Stimulated activated memory B cell treated with anti-CD40 and anti-IgM and Interleukin-4, amounts not matched to agents 10 μg/mL and 1 μg/mL and 100 μg/mL, for 72 hours (primary cell): ENCODE measurements around the gene CMTM1.

Experiments
- ATAC-seq: fragments of 150-1000 bp; cut with Tn5 transposase; 2 replicates; pipeline ENCODE4 v1.10.0; 2021
- H3K27ac Mint-ChIP-seq: one replicate; pipeline ENCODE4 v1.8.0; 2022; ENCODE audit warnings: mild to moderate bottlenecking, mixed read lengths
- H3K27me3 Mint-ChIP-seq: one replicate; pipeline ENCODE4 v1.8.0; 2022; ENCODE audit warnings: mixed read lengths
- H3K36me3 Mint-ChIP-seq: one replicate; pipeline ENCODE4 v1.8.0; 2022; ENCODE audit warnings: mixed read lengths
- H3K4me1 Mint-ChIP-seq: one replicate; pipeline ENCODE4 v1.8.0; 2022; ENCODE audit warnings: mixed read lengths
- H3K4me3 Mint-ChIP-seq: one replicate; pipeline ENCODE4 v1.8.0; 2022; ENCODE audit warnings: mild to moderate bottlenecking, moderate library complexity, mixed read lengths
- H3K9me3 Mint-ChIP-seq: one replicate; pipeline ENCODE4 v1.8.0; 2022; ENCODE audit warnings: mixed read lengths

The CMTM1 gene

DNA sequence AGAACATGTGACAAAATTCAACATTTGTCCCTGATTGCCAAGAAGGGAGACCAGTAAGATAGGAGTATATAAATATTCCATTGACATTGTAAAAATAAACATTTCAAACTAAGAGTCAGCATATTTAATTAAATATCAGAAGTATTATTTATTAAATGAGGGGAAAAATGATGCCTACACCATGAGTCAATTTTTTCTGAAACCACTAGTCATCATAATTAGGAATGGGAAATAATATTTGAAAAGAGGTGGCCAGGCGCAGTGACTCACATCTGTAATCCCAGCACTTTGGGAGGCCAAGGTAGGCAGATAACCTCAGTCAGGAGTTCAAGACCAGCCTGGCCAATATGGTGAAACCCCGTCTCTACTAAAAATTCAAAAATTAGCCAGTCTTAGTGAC is 2.1 kb downstream of the CMTM1 start:
- Mint-ChIP-seq H3K4me3 (no peak overlapping the region), H3K27ac (no peak overlapping the region), H3K9me3 (no peaks in the 10 kb centered on the region), H3K4me1 (peaks cover 7% of the 10 kb centered on the region), H3K36me3 (peaks cover 18% of the 10 kb centered on the region), H3K27me3 (no peaks in the 10 kb centered on the region)
- no peak for ATAC-seq

DNA sequence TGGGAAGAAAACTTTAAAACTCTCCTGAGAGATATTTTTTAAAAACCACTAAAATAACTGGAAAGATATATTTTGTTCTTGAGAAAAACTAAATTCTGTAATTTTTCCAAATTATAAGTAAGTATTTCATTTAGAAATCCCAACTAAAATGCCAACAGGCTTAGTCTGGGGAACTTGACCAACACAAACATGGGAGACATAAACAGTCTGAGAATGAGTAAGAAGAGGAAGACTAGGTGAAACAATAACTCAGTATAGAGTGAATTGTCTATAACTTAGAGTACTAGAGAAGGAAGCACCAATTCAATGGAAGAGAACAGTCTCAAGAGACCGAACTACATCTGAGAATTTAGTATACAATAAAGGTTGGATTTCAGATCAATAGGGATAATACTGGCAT is 2.9 kb downstream of the CMTM1 start:
- Mint-ChIP-seq H3K27me3 (no peaks in the 10 kb centered on the region), H3K36me3 (peaks cover 18% of the 10 kb centered on the region), H3K4me3 (no peak overlapping the region), H3K4me1 (peaks cover 7% of the 10 kb centered on the region), H3K27ac (no peak overlapping the region), H3K9me3 (no peaks in the 10 kb centered on the region)
- no peak for ATAC-seq

DNA sequence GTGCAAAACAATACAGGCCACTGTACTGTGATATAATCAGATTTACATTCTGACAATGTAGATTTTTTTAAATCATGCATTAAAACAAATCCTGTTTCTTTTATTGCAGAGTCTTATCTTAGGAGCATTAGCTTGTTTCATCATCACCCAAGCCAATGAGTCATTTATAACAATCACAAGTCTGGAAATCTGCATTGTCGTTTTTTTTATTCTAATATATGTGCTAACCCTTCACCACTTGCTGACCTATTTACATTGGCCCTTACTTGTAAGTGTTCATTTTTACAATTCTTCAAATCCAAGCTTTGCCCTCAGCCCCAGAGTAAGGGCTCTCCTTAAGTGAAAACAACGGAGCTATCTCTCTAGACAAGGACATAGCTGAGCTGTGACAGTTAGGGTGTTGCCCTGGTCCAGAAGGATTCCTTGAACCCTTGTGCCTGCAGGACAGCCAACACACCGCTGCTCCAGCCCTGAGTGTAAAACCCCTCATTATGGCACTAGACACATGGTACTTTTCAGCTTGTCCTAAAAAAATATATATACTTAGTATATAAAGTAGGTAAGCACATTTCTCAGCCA is 3.7 kb downstream of the CMTM1 start:
- Mint-ChIP-seq H3K4me3 (no peak overlapping the region), H3K36me3 (peaks cover 18% of the 10 kb centered on the region), H3K27ac (no peak overlapping the region), H3K4me1 (peaks cover 7% of the 10 kb centered on the region), H3K27me3 (no peaks in the 10 kb centered on the region), H3K9me3 (no peaks in the 10 kb centered on the region)
- ATAC-seq: no peak

DNA sequence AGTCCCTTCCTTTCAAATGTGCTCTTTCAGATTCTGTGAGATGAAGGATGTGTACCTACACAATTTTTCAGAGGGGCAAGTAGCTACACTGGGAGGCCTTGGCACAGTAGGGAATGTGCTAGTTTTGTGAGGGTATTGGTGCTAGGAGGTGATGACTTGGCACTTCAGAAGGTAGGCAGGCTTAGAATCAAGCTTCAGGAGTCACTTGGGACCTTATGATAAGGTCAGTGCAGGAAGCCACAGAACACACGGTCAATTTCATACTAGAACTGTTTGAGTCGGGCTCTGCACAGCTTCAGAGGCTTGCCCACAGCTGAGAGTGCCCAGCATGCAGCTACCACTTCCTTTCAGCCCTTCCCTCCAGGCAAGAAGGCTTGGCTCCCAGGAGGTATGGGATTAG is 6.1 kb downstream of the CMTM1 start:
- peaks cover 4% of the 10 kb centered on the region for H3K36me3 Mint-ChIP-seq
- peaks cover 7% of the 10 kb centered on the region for H3K4me1 Mint-ChIP-seq
- ATAC-seq: no peak
- peaks cover 5% of the 10 kb centered on the region for H3K27me3 Mint-ChIP-seq
- no peak overlapping the region for H3K27ac Mint-ChIP-seq
- H3K9me3 Mint-ChIP-seq: no peaks in the 10 kb centered on the region
- H3K4me3 Mint-ChIP-seq: no peak overlapping the region

DNA sequence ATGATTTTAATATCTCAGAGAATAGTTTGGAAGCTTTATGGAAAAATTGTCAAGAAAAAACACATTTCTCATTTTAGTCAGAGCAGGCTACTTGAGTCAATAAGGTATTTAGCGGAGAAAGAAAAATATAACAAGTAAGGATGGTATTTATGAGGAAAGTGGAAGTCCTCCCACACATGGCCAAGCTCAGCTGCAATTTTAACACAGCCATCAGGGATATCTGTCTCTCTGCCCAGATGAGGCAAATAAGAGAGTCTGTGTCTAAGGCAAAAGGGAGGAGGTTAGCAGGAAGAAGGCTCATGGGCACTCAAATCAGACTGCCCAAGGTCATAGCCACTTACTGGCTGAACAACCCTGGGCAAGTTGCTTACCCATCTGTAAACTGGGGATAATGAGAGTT is 7.8 kb downstream of the CMTM1 start:
- Mint-ChIP-seq H3K9me3 (no peaks in the 10 kb centered on the region), H3K27me3 (peaks cover 22% of the 10 kb centered on the region), H3K27ac (no peak overlapping the region), H3K36me3 (no peaks in the 10 kb centered on the region), H3K4me3 (no peak overlapping the region), H3K4me1 (peaks cover 15% of the 10 kb centered on the region)
- no peak for ATAC-seq

DNA sequence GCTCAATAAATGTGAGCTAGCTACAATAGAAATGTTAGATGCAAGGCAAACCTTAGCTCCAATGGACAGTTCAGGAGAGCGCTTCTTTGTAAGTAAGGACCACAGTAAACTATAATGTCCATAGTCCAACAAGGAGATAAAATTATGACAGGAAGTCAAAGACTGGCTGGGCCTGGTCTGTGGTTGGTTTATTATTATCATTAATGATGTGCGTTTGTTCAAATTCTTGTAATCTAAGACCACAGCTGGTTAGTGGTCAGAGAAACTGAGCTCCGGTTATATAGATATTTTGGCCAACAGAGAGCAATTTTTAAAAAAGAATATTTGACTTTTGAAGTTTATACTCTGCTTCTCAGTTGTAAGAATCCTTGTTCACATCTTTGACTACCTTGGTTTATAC is 8.3 kb downstream of the CMTM1 start:
- no peak for ATAC-seq
- H3K4me3 Mint-ChIP-seq: no peak overlapping the region
- no peaks in the 10 kb centered on the region for H3K36me3 Mint-ChIP-seq
- peaks cover 27% of the 10 kb centered on the region for H3K27me3 Mint-ChIP-seq
- H3K9me3 Mint-ChIP-seq: no peaks in the 10 kb centered on the region
- H3K4me1 Mint-ChIP-seq: peaks cover 15% of the 10 kb centered on the region
- no peak overlapping the region for H3K27ac Mint-ChIP-seq

DNA sequence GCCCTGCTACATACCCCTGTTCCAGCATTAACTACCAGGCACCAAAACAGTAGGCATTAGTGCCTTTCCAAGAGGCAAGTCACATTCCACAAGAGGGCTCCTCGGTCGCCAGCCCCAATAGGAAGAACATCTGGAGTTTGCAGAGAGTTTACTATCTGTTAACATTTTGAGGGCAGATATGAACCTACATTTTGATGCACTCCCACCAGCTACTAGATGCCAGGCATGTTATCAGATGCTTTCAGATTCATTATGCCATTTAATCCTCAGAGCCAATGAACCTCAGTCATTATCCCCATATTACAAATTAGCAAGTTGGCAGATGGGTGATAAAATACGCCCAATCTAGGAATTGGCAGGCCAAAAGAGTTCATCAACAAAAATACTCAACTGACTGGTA is 8.8 kb downstream of the CMTM1 start:
- no peak overlapping the region for H3K27ac Mint-ChIP-seq
- peaks cover 15% of the 10 kb centered on the region for H3K4me1 Mint-ChIP-seq

DNA sequence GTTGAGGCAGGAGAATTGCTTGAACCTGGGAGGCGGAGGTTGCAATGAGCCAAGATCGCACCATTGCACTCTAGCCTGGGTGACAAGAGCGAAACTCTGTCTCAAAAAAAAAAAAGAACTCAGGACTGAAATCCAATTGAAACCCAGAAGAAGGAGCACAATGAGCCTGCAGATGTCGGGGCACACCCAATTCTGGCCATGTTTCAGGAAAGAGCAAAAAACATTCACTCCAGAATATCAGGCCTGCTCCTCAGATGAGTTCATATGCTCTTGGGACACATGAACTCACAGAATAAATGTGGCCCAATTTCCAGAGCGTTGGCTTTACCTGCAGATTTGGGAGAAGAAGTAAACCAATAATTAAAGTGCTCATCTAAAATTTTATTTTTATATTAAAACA is 10.1 kb downstream of the CMTM1 start:
- H3K27ac Mint-ChIP-seq: no peak overlapping the region

More for the DNA sequence above, 8.8 kb downstream of the CMTM1 start:
- ATAC-seq: no peak
- no peak overlapping the region for H3K4me3 Mint-ChIP-seq
- no peaks in the 10 kb centered on the region for H3K9me3 Mint-ChIP-seq
- no peaks in the 10 kb centered on the region for H3K36me3 Mint-ChIP-seq
- H3K27me3 Mint-ChIP-seq: peaks cover 32% of the 10 kb centered on the region

DNA sequence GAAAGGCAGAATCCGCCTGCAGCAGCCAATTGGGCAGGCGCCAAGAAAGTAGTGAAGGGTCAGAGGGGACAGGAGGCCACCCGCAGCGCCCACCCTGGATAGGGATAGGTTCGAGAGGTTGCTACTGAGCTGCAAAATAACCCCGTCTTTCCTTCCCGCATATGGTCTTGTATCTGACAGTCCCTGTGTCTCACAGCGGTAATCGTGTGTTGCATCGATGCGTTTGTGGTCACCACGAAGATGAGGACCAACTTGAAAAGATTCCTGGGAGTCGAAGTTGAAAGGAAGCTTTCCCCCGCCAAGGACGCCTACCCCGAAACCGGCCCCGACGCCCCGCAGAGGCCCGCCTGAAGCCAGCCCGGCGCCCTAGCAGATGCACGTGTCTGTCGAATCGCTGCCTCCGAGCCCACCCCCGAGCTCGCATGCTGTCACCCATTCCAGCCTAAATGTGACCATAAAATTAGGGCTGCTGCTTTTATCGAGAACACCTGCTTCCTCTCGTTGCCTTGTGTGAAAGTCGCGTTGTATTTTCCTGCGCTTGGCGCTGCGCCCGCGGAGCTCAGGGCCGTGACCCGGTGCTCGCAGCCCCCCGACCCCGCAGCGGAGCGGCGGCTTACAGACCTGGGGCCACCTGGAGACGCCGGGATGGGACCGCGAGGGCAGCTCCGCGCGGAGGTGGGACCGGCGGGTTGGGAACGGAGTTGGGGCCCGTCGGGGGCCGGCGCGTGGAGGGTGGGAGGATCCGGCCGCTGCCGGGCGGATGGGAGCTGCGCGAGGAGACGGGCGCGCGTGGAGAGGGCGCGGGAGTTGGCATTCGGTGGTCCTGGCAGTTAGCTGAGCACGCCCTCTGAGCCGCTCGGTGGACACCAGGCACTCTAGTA is 12.7 kb downstream of the CMTM1 start, which contains the start of gene CMTM2:
TSS of gene CMTM2 (plus strand) at position 813 of the 881 bp plus-strand sequence. CDS start 145 bp downstream, outside the sequence.
- peak; percentile 20 for ATAC-seq
- peaks cover 35% of the 10 kb centered on the region for H3K27me3 Mint-ChIP-seq
- H3K36me3 Mint-ChIP-seq: peaks cover 6% of the 10 kb centered on the region
- H3K9me3 Mint-ChIP-seq: peaks cover 3% of the 10 kb centered on the region
- H3K27ac Mint-ChIP-seq: no peak within 1 kb of the TSS
- H3K4me3 Mint-ChIP-seq: peak within 1 kb of the TSS; percentile 43
- H3K4me1 Mint-ChIP-seq: peaks cover 8% of the 10 kb centered on the region

More for the DNA sequence above, 10.1 kb downstream of the CMTM1 start:
- Mint-ChIP-seq H3K9me3 (no peaks in the 10 kb centered on the region), H3K27me3 (peaks cover 35% of the 10 kb centered on the region), H3K36me3 (no peaks in the 10 kb centered on the region), H3K4me1 (peaks cover 15% of the 10 kb centered on the region), H3K4me3 (no peak overlapping the region)
- ATAC-seq: no peak

DNA sequence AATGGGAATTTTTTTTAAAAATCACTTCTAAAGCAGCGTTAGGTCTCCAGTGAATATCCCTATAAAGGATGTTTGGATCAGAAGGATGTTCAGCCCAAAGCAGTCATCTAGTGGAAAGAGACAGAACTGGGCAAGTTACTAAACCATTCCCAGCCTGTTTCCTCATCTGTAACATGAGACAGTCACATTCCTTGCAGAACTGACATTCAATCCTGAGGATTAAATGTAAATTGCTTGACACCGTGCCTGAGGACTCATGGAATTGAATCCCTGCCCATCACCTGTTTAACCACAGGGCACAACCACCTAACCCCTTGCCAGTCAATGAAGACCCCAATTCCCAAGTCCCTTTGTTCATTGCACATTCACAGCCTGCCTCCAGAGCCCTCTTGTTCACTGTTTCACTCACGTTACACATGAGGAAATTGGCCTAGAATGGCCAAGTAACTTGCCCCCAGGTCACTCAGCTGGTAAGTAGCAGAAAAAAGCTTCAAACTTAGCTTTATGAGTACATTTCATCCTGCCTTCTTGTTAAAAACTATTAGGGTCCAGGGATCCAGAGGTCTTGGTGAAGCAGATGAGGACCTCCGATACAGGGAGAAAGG is 14.5 kb downstream of the CMTM1 start:
- H3K4me3 Mint-ChIP-seq: no peak overlapping the region
- H3K27ac Mint-ChIP-seq: no peak overlapping the region
- ATAC-seq: no peak
- peaks cover 3% of the 10 kb centered on the region for H3K9me3 Mint-ChIP-seq
- peaks cover 11% of the 10 kb centered on the region for H3K4me1 Mint-ChIP-seq
- H3K36me3 Mint-ChIP-seq: peaks cover 6% of the 10 kb centered on the region
- peaks cover 35% of the 10 kb centered on the region for H3K27me3 Mint-ChIP-seq

DNA sequence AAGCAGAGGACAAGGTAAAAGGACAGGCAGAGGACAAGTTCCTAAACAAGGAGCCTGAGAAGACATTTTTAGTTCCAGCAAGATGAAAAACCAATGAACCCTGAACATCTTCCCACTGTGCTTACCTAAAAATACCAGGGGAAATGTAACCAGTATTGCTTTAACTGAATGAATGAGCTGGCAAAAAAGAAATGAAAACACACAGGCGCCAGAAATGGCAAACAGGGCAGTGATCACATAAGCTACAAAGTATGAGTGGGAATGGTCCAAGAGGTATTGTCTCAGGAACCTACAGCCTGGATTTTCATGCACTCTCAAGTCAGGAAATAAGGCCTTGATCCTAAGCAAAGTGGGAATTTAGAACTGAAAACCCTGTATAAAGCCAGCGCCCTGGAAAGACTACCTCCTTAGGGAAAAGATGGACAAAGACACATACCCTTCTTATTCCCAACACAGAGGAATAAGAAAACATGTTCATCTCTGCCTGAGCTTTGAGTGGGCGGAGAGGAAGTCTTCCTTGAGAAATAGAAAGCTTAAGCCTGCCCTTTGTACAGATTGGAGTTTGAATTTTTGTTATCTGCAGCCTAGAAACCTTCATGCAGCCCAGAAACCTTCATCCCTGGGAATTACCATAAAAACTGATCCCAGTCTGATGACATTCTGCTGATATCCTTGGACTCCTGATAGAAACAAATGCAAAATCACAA is 15.2 kb downstream of the CMTM1 start:
- no peak overlapping the region for H3K4me3 Mint-ChIP-seq
- H3K4me1 Mint-ChIP-seq: peaks cover 15% of the 10 kb centered on the region

DNA sequence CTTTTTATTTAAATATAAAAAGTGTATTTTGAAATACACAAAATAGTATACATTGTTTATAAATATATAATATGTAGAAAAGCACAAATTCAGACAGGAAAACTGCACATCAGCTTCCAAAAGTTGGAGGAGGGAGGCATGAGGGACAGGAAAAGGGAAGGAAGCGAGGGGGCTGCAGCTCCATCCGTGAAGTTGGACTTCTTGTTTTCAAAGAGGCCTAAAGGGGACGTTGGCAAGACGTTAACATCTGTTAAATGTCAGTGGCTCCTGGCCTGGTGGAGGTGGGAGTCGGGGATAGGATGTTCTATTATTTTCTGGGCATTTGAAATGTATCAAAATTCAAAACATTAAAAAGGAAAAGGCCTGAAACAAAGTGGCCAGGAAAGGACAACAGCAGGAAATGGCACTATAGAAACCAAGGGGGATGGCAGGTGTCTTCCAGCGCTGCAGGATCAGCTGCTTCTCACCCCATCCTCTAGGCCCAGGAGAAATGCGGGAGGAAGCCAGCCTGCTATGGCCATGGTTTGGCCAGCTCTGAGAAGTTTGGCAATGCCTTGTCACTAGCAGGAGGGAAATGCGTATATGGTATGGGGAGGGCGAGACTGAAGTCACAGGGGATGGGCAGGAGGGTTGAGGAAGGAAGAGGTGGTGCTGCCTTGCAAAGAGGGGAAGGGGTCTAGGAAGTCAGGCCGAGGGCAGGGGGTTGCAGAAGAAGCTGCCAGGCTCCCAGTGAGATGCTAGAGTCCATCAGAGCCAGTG is 19.4 kb downstream of the CMTM1 start:
- Mint-ChIP-seq H3K4me1 (peaks cover 27% of the 10 kb centered on the region), H3K4me3 (no peak overlapping the region), H3K27me3 (peaks cover 5% of the 10 kb centered on the region), H3K27ac (no peak overlapping the region), H3K36me3 (peaks cover 6% of the 10 kb centered on the region), H3K9me3 (peaks cover 3% of the 10 kb centered on the region)
- ATAC-seq: no peak

More for the DNA sequence above, 15.2 kb downstream of the CMTM1 start:
- ATAC-seq: no peak
- peaks cover 35% of the 10 kb centered on the region for H3K27me3 Mint-ChIP-seq
- H3K27ac Mint-ChIP-seq: no peak overlapping the region
- H3K9me3 Mint-ChIP-seq: peaks cover 3% of the 10 kb centered on the region
- peaks cover 6% of the 10 kb centered on the region for H3K36me3 Mint-ChIP-seq

DNA sequence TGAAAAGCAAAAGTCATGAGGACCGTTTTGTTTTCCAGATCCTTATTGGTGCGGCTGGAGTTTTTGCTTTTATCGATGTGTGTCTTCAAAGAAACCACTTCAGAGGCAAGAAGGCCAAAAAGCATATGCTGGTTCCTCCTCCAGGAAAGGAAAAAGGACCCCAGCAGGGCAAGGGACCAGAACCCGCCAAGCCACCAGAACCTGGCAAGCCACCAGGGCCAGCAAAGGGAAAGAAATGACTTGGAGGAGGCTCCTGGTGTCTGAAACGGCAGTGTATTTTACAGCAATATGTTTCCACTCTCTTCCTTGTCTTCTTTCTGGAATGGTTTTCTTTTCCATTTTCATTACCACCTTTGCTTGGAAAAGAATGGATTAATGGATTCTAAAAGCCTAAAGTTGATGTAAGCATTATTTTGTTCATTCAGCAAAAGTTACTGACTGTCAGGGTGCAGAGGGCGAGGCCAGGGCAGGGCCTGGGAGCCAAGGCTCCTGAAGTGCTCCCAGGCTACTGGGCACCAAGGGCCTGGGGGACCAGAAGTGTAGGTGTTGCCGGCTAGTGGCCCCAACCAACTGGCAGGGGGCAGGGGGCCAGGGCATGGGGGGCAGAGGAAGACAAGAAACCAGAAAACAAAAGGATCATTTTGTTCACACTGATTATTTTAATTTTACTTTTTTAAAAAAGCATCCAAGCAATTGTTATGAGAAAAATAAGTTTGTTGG is 21.8 kb downstream of the CMTM1 start:
- H3K27ac Mint-ChIP-seq: no peak overlapping the region
- H3K4me1 Mint-ChIP-seq: peaks cover 30% of the 10 kb centered on the region
- no peak overlapping the region for H3K4me3 Mint-ChIP-seq
- H3K9me3 Mint-ChIP-seq: no peaks in the 10 kb centered on the region
- peaks cover 21% of the 10 kb centered on the region for H3K27me3 Mint-ChIP-seq
- H3K36me3 Mint-ChIP-seq: no peaks in the 10 kb centered on the region
- ATAC-seq: peak; percentile 42
